Neural cell (in vitro differentiated cells): ENCODE data around the gene GSDMA.

Experiments
- EP300 ChIP-seq: fragments of 450-650 bp; conservative IDR thresholded peaks from 2 replicates; pipeline ENCODE4 v1.6.1; 2014; ENCODE audit warnings: antibody characterized with exemption, mild to moderate bottlenecking, moderate library complexity; ENCODE audit not compliant: poor library complexity, severe bottlenecking
- EZH2 ChIP-seq: fragments of 200-600, 300-800 bp; shearing (Covaris generic), sonication (generic); IDR thresholded peaks from 2 replicates; pipeline ENCODE4 v1.6.1; 2014; ENCODE audit warnings: antibody characterized with exemption, low read length, borderline replicate concordance, mild to moderate bottlenecking; ENCODE audit not compliant: insufficient read depth, poor library complexity, severe bottlenecking
- POLR2AphosphoS5 ChIP-seq: IDR thresholded peaks from 2 replicates; pipeline ENCODE4 v1.6.1; 2012
- RAD21 ChIP-seq: fragments of 450-650 bp; conservative IDR thresholded peaks from 2 replicates; pipeline ENCODE4 v1.6.1; 2014; ENCODE audit warnings: antibody characterized with exemption, mild to moderate bottlenecking, moderate library complexity
- SMC3 ChIP-seq: fragments of 450-650 bp; conservative IDR thresholded peaks from 2 replicates; pipeline ENCODE4 v1.6.1; 2014; ENCODE audit warnings: antibody characterized with exemption, mild to moderate bottlenecking, moderate library complexity; ENCODE audit not compliant: poor library complexity
- TAF1 ChIP-seq: IDR thresholded peaks from 2 replicates; pipeline ENCODE4 v1.6.1; 2012; ENCODE audit warnings: low read depth
- TF ChIP-seq, protein P1 (sequence below): IDR thresholded peaks from 2 replicates; pipeline ENCODE4 v1.6.1; 2012; ENCODE audit warnings: borderline replicate concordance
- TF ChIP-seq, protein P2 (sequence below): fragments of 450-650 bp; IDR thresholded peaks from 2 replicates; pipeline ENCODE4 v1.5.1; 2014; ENCODE audit warnings: antibody characterized with exemption, mild to moderate bottlenecking, moderate library complexity; ENCODE audit not compliant: poor library complexity, severe bottlenecking

DNA sequence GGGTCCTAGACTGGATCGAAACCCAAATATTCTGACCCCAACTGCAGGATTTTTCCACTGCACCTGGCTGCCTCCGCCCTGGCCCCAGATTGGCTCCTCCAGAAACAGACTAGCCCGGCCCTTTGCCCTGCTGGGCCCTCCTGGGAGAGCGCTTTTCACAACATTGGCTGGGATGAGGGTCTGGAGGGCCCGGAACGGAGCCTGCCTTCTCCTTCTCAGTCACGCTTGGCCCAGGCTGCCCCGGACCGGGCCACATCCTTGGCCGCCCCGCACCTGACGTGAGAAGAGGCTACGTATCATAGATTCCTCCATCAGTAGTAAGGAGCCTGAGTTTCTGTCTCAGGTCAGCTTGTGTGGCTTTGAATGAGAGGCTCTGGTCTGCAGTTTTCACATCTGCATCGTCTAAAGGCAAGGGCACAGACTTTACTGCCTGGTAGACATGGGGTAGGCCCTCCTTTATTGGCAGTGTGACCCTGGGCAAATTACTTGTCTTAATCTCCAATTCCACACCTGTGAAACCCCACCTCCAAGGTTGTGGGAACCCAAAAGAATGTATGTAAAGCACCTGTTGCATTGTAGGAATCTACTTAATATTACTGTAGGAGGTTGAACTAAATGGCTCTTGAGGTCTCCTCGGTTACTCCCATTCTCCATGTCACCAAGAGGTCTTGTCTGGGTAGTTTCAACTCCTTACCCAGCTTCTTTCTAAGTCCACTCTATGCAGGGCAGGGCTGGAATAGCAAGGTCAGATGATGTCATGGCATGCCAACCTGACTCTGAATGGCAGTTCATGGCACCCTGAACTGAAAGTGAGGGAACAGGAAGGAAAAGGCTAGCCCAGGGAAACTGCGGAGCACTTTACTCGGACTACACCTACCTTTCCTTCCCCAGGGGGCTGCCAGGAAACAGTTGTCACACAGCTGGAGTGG, 34.6 kb upstream of the GSDMA start:
- TF ChIP-seq EZH2 (no peak), POLR2AphosphoS5 (no peak), EP300 (no peak), RAD21 (no peak), SMC3 (no peak), TAF1 (no peak)
- TF ChIP-seq, protein P1, sequence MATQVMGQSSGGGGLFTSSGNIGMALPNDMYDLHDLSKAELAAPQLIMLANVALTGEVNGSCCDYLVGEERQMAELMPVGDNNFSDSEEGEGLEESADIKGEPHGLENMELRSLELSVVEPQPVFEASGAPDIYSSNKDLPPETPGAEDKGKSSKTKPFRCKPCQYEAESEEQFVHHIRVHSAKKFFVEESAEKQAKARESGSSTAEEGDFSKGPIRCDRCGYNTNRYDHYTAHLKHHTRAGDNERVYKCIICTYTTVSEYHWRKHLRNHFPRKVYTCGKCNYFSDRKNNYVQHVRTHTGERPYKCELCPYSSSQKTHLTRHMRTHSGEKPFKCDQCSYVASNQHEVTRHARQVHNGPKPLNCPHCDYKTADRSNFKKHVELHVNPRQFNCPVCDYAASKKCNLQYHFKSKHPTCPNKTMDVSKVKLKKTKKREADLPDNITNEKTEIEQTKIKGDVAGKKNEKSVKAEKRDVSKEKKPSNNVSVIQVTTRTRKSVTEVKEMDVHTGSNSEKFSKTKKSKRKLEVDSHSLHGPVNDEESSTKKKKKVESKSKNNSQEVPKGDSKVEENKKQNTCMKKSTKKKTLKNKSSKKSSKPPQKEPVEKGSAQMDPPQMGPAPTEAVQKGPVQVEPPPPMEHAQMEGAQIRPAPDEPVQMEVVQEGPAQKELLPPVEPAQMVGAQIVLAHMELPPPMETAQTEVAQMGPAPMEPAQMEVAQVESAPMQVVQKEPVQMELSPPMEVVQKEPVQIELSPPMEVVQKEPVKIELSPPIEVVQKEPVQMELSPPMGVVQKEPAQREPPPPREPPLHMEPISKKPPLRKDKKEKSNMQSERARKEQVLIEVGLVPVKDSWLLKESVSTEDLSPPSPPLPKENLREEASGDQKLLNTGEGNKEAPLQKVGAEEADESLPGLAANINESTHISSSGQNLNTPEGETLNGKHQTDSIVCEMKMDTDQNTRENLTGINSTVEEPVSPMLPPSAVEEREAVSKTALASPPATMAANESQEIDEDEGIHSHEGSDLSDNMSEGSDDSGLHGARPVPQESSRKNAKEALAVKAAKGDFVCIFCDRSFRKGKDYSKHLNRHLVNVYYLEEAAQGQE, result no peak
- TF ChIP-seq, protein P2, sequence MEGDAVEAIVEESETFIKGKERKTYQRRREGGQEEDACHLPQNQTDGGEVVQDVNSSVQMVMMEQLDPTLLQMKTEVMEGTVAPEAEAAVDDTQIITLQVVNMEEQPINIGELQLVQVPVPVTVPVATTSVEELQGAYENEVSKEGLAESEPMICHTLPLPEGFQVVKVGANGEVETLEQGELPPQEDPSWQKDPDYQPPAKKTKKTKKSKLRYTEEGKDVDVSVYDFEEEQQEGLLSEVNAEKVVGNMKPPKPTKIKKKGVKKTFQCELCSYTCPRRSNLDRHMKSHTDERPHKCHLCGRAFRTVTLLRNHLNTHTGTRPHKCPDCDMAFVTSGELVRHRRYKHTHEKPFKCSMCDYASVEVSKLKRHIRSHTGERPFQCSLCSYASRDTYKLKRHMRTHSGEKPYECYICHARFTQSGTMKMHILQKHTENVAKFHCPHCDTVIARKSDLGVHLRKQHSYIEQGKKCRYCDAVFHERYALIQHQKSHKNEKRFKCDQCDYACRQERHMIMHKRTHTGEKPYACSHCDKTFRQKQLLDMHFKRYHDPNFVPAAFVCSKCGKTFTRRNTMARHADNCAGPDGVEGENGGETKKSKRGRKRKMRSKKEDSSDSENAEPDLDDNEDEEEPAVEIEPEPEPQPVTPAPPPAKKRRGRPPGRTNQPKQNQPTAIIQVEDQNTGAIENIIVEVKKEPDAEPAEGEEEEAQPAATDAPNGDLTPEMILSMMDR, result no peak
